8988T (cell line): ENCODE measurements around the gene POTED.
"Not testable (repeated sequence)": the region's sequence is repeated elsewhere in the genome, so short reads cannot be mapped to it uniquely, and the experiment has no call there.

ENCODE experiments used
- DNase-seq: peaks from one replicate; pipeline ENCODE4 v3.0.0; 2011

POTED gene

DNA sequence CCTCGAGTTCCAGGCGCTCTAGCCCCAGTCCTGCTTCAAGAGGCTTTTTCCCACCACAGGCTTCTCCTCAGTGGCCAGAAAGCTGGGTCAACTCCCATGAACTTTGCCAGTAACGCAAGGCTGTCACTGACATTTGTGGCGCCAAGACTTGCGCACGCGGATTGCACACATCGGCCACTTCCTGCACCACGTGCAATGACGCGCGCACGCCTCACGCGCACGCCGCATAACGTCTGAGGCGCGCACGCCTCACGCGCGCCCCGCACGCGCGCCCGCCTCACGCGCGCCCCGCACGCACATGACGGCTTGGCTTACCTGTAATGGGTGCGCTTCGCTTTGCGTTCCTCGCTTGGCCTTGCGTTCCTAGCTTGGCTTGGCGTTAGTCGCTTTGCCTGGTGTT, at the start of gene POTED:
Gene POTED (plus strand): TSS at position 301 of the 400 bp plus-strand sequence. CDS start 452 bp downstream, outside the sequence.
- DNase-seq = not testable (repeated sequence)

DNA sequence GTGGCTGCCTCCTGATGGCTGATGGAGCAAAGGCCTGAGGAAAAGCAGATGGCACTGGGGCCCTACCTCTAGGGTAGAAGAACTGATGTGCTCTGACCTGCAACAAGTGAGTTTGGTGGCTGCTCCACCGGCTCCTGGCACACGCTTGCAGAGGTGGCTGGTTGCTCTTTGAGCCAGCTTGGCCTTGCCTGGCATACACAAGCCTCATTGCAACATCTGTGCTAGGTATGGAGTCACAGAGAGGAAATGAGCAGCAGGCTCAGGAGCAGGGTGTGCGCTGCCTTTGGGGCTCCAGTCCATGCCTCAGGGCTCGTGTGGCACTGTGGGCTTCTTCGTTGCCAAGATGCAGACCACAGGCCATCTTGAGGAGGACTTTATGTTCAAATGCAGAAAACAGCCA, 40.5 kb downstream of the POTED start:
- DNase-seq = not testable (repeated sequence)

DNA sequence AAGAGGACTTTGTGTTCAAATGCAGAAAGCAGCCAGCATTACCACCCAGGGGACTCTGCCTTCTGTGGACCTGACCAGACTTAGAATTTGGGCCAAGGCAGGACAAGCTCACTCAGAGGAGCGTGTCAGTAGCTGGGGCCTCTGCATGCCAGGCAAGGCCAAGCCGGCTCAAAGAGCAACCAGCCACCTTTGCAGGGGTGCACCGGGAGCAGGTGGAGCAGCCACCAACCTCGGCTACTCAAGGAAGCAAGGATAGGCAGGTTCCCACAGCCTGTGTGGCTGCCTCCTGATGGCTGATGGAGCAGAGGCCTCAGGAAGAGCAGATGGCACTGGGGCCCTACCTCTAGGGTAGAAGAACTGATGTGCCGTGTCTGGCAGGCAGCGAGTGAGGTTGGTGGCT, 42.2 kb downstream of the POTED start:
- DNase-seq = not testable (repeated sequence)
